Fibroblast of mammary gland (primary cell): ENCODE data around the gene SHROOM2.

ENCODE experiments used
- DNase-seq: peaks from one replicate; pipeline ENCODE4 v3.0.0-alpha.2; 2010; ENCODE audit warnings: low read depth
- H3K4me3 ChIP-seq: 2 replicates; pipeline ENCODE4 v1.5.1; 2011; ENCODE audit warnings: low read depth, mild to moderate bottlenecking, low read length, moderate library complexity; ENCODE audit not compliant: control insufficient read depth
- TF ChIP-seq, protein P1 (sequence below): conservative IDR thresholded peaks from 2 replicates; pipeline ENCODE4 v1.5.1; 2011; ENCODE audit warnings: low read depth, low read length, inconsistent platforms; ENCODE audit not compliant: control insufficient read depth, insufficient read depth

The SHROOM2 gene

DNA sequence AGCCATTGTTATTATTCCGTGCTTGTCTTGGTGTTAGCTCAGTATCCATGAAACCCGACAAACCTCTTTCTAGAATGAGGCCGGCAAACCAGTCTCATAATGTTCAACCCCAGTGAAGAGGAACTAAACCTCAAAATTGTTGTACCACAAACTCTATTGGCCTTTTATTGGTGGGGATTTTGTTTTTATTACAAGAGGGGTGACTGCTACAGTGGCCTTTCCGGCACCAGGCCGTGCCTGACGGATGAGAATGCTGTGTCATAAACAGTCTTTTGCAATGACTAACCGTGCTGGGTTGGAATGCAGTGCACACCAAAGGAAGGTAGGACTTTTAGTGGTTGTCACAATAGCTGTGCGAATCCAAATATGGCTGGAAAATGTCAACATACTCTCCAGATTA lies 60.8 kb downstream of the SHROOM2 start:
- TF ChIP-seq, protein P1, sequence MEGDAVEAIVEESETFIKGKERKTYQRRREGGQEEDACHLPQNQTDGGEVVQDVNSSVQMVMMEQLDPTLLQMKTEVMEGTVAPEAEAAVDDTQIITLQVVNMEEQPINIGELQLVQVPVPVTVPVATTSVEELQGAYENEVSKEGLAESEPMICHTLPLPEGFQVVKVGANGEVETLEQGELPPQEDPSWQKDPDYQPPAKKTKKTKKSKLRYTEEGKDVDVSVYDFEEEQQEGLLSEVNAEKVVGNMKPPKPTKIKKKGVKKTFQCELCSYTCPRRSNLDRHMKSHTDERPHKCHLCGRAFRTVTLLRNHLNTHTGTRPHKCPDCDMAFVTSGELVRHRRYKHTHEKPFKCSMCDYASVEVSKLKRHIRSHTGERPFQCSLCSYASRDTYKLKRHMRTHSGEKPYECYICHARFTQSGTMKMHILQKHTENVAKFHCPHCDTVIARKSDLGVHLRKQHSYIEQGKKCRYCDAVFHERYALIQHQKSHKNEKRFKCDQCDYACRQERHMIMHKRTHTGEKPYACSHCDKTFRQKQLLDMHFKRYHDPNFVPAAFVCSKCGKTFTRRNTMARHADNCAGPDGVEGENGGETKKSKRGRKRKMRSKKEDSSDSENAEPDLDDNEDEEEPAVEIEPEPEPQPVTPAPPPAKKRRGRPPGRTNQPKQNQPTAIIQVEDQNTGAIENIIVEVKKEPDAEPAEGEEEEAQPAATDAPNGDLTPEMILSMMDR = no peak
- no peak overlapping the region for H3K4me3 ChIP-seq
- DNase-seq = no peak

DNA sequence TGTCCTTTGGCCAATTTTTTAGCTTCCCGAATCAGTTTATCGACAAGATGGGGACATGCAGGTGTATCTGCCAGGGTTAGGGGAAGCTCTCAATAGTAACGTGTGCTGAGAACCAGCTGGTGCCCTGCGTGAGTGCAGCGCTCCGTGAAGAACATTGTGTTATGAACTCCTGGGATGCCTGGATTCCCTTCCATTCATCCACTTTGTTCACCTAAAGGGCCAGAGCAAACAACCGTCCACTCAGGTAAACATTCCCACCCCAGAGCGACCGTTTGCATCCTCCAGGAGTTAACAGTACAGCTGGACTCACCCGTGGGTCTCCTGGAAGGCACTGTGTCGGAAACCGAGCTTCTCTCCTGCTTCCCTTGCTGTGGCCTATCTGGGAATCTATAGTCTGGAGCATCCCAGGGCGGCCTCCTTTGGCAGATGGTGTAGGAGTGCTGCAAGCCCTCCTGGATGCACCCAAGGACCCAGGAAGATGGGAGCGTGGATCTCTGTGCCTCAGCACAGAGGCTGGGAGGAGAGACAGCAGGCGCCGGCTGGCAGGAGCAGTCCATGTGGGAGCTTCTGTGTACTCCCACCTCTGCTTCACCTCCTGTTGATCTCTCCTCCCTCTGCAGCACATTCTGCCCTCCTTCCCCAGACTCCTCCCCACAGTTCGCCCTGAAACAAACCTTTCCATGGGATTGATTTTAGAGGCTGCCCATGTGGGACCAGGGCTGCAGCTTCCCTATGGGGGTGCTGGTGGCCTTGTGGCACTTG lies 62.7 kb downstream of the SHROOM2 start:
- no peak overlapping the region for H3K4me3 ChIP-seq
- DNase-seq = no peak
- TF ChIP-seq, protein P1 = no peak

DNA sequence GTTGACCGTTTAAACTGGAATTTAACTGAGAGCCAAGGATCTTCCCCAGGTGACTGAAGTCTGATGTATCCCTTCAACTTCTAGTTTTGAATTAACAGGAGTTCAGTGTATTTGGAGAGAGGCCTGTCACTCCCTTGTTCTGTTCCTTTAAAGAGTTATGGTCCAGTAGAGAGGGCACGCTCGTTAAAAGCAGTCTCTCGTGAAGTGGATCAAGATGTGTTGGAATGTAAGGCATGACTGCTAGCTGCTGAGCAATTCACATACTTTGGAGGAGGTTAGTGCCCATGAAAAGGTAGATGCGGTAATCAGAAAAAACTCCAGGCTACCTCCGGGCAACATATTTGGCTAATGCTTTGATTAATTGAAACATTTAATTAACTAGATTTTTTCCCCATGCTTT lies 65.7 kb downstream of the SHROOM2 start:
- TF ChIP-seq, protein P1 = no peak
- H3K4me3 ChIP-seq = no peak overlapping the region
- DNase-seq = no peak

DNA sequence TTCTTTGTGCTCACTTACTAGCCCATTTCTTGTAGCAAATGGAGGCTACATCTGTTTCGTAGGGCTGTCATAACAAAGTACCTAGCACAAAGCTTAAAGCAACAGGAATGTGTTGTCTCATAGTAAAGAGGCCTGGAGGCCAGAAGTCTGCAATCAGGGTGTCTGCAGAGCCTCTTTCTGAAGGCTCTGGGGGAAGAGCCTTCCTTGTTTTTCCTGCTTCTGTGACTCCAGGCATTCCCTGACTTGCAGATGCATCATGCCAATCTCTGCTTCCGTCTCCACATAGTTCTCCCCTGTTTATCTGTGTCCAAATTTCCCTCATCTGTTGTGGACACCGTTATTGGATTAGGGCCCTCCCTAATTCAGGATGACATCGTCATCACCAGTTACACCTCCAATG lies 67.1 kb downstream of the SHROOM2 start:
- H3K4me3 ChIP-seq = no peak overlapping the region
- TF ChIP-seq, protein P1 = no peak
- no peak for DNase-seq

DNA sequence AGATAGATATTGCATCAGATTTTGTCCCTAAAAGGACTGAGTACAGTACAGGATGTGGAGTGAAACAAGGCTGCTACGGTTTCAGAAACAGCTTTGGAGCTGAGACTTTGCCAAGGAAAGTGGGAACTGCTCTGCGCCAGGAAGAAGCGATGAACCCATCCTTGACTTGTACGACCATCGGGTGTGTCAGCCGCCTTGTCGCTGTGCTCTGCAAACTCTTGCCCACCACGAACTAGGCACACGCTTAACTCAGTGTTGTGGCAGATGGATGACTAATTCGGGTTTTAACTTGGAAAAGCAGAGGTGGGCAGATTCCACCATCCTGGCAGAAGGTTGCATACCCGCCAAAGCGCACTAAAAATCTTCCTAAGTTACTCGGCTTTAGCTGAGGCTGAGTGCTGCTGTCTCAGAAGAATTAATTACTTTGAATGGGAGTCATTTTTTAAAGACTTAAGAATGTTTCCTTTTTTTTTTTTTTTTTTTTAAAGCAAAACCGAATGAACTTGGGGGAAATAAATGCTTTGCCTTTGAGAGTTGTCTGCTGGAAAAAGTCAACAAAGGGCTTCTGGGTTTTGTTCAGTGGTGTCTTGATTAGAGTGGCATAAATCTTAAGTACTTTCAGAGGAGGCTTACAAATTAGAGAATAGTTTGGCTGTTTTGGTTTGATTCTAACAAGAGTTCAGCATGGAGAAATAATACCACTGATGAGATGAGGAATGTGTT lies 69.5 kb downstream of the SHROOM2 start:
- TF ChIP-seq, protein P1 = no peak
- no peak overlapping the region for H3K4me3 ChIP-seq
- no peak for DNase-seq

DNA sequence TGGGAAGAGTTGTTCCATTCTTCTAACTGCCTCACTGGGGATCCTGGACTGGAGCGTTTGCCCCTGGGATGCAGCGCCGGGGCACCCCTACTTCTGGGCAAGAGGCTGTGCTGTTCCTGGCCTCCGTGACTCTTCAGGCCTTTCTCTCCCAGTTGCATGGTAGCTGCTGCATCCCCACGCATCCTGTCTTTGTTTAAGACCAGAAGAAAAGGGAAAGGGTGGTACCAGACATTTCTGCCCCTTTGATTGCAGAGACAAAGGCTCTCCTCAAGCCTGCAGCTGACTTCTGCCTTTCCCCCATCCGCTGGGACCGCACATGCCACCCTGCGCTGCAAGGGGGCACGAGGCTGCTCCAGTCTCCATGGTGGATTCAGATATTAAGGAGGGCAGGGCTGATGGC lies 70.4 kb downstream of the SHROOM2 start:
- no peak overlapping the region for H3K4me3 ChIP-seq
- TF ChIP-seq, protein P1 = no peak
- no peak for DNase-seq
